ENCODE data around the gene SCAMP4. TPM values are rescaled to one million over a fixed set of nuclear protein-coding genes. Genes with fewer than 3 reads are reported as not detected.
A peak's percentile ranks its signal among the peaks of the same experiment; 100 is the strongest.
"Not testable (repeated sequence)": the region's sequence is repeated elsewhere in the genome, so short reads cannot be mapped to it uniquely, and the experiment has no call there.

Gene SCAMP4
- total RNA-seq, 2 experiments from 2014 or later: 31.0 to 35.0 TPM

GRCh38 chr19:1863328-1863637, 41.9 kb upstream of the SCAMP4 start, which contains the start of gene KLF16:
KLF16 (minus strand) TSS chr19:1863579; CDS start chr19:1863497, 82 bp downstream.
- Mint-ChIP-seq H3K27ac (peak within 1 kb of the TSS; percentile 91), H3K9me3 (no peaks in the 10 kb centered on the region), H3K4me1 (peaks cover 24% of the 10 kb centered on the region), H3K36me3 (peaks cover 11% of the 10 kb centered on the region), H3K4me3 (peak within 1 kb of the TSS; percentile 91), H3K27me3 (no peaks in the 10 kb centered on the region)
- DNase-seq: no peak

- Mint-ChIP-seq H3K4me3 (peak overlapping the region; percentile 80), H3K4me1 (peaks cover 20% of the 10 kb centered on the region), H3K27me3 (no peaks in the 10 kb centered on the region), H3K9me3 (no peaks in the 10 kb centered on the region), H3K27ac (peak overlapping the region; percentile 88), H3K36me3 (peaks cover 13% of the 10 kb centered on the region)
- DNase-seq: peak; percentile 97
Observed at GRCh38 chr19:1863638-1864479, 41.3 kb upstream of the SCAMP4 start.

- peak overlapping the region; percentile 88 for H3K27ac Mint-ChIP-seq
- H3K9me3 Mint-ChIP-seq: no peaks in the 10 kb centered on the region
Observed at GRCh38 chr19:1864480-1865171, 40.6 kb upstream of the SCAMP4 start.

GRCh38 chr19:1865172-1866010, 39.8 kb upstream of the SCAMP4 start:
- no peak for DNase-seq
- Mint-ChIP-seq H3K36me3 (peaks cover 14% of the 10 kb centered on the region), H3K27ac (peak overlapping the region; percentile 88), H3K27me3 (no peaks in the 10 kb centered on the region), H3K4me3 (peak overlapping the region; percentile 80), H3K4me1 (peaks cover 20% of the 10 kb centered on the region), H3K9me3 (no peaks in the 10 kb centered on the region)

More at GRCh38 chr19:1864480-1865171, 40.6 kb upstream of the SCAMP4 start:
- Mint-ChIP-seq H3K27me3 (no peaks in the 10 kb centered on the region), H3K36me3 (peaks cover 14% of the 10 kb centered on the region), H3K4me3 (peak overlapping the region; percentile 80), H3K4me1 (peaks cover 20% of the 10 kb centered on the region)
- DNase-seq: peak; percentile 78

GRCh38 chr19:1866693-1867348, 38.4 kb upstream of the SCAMP4 start:
- peaks cover 13% of the 10 kb centered on the region for H3K4me1 Mint-ChIP-seq
- no peaks in the 10 kb centered on the region for H3K9me3 Mint-ChIP-seq
- no peaks in the 10 kb centered on the region for H3K27me3 Mint-ChIP-seq
- peaks cover 13% of the 10 kb centered on the region for H3K36me3 Mint-ChIP-seq
- no peak overlapping the region for H3K4me3 Mint-ChIP-seq
- no peak overlapping the region for H3K27ac Mint-ChIP-seq
- no peak for DNase-seq

- H3K27ac Mint-ChIP-seq: peak overlapping the region; percentile 8
- H3K36me3 Mint-ChIP-seq: peaks cover 11% of the 10 kb centered on the region
- no peaks in the 10 kb centered on the region for H3K27me3 Mint-ChIP-seq
- peaks cover 13% of the 10 kb centered on the region for H3K4me1 Mint-ChIP-seq
- H3K9me3 Mint-ChIP-seq: no peaks in the 10 kb centered on the region
- no peak for DNase-seq
- no peak overlapping the region for H3K4me3 Mint-ChIP-seq
Observed at GRCh38 chr19:1867349-1867724, 37.9 kb upstream of the SCAMP4 start.

GRCh38 chr19:1868971-1869370, 36.2 kb upstream of the SCAMP4 start:
- no peak overlapping the region for H3K27ac Mint-ChIP-seq
- H3K27me3 Mint-ChIP-seq: no peaks in the 10 kb centered on the region
- H3K36me3 Mint-ChIP-seq: peaks cover 11% of the 10 kb centered on the region
- no peak overlapping the region for H3K4me3 Mint-ChIP-seq
- no peak for DNase-seq
- peaks cover 18% of the 10 kb centered on the region for H3K4me1 Mint-ChIP-seq
- no peaks in the 10 kb centered on the region for H3K9me3 Mint-ChIP-seq

- H3K4me1 Mint-ChIP-seq: peaks cover 26% of the 10 kb centered on the region
- peaks cover 27% of the 10 kb centered on the region for H3K36me3 Mint-ChIP-seq
Observed at GRCh38 chr19:1871140-1871597, 34.0 kb upstream of the SCAMP4 start.

GRCh38 chr19:1871630-1872029, 33.6 kb upstream of the SCAMP4 start:
- Mint-ChIP-seq H3K36me3 (peaks cover 27% of the 10 kb centered on the region), H3K4me3 (no peak overlapping the region), H3K27ac (no peak overlapping the region), H3K4me1 (peaks cover 29% of the 10 kb centered on the region), H3K9me3 (no peaks in the 10 kb centered on the region), H3K27me3 (peaks cover 6% of the 10 kb centered on the region)
- DNase-seq: no peak

More at GRCh38 chr19:1871140-1871597, 34.0 kb upstream of the SCAMP4 start:
- H3K4me3 Mint-ChIP-seq: no peak overlapping the region
- no peaks in the 10 kb centered on the region for H3K9me3 Mint-ChIP-seq
- H3K27ac Mint-ChIP-seq: no peak overlapping the region
- no peak for DNase-seq
- peaks cover 3% of the 10 kb centered on the region for H3K27me3 Mint-ChIP-seq

GRCh38 chr19:1872807-1873523, 32.2 kb upstream of the SCAMP4 start:
- Mint-ChIP-seq H3K4me1 (peaks cover 26% of the 10 kb centered on the region), H3K27me3 (peaks cover 6% of the 10 kb centered on the region), H3K4me3 (no peak overlapping the region), H3K9me3 (no peaks in the 10 kb centered on the region), H3K27ac (no peak overlapping the region), H3K36me3 (peaks cover 22% of the 10 kb centered on the region)
- no peak for DNase-seq

GRCh38 chr19:1873524-1874473, 31.4 kb upstream of the SCAMP4 start:
- H3K4me3 Mint-ChIP-seq: peak overlapping the region; percentile 100
- peaks cover 22% of the 10 kb centered on the region for H3K36me3 Mint-ChIP-seq

GRCh38 chr19:1874554-1875185, 30.5 kb upstream of the SCAMP4 start:
- no peaks in the 10 kb centered on the region for H3K9me3 Mint-ChIP-seq
- H3K36me3 Mint-ChIP-seq: peaks cover 20% of the 10 kb centered on the region
- peaks cover 18% of the 10 kb centered on the region for H3K4me1 Mint-ChIP-seq
- H3K27ac Mint-ChIP-seq: peak overlapping the region; percentile 99
- peak overlapping the region; percentile 100 for H3K4me3 Mint-ChIP-seq
- DNase-seq: no peak
- peaks cover 6% of the 10 kb centered on the region for H3K27me3 Mint-ChIP-seq

More at GRCh38 chr19:1873524-1874473, 31.4 kb upstream of the SCAMP4 start:
- Mint-ChIP-seq H3K27me3 (peaks cover 6% of the 10 kb centered on the region), H3K9me3 (no peaks in the 10 kb centered on the region), H3K27ac (peak overlapping the region; percentile 99), H3K4me1 (peaks cover 23% of the 10 kb centered on the region)
- DNase-seq: no peak

GRCh38 chr19:1875265-1875645, 29.9 kb upstream of the SCAMP4 start:
- peak overlapping the region; percentile 100 for H3K4me3 Mint-ChIP-seq
- H3K9me3 Mint-ChIP-seq, H3K27me3 Mint-ChIP-seq: not testable (repeated sequence)

More at GRCh38 chr19:1875265-1875645, 29.9 kb upstream of the SCAMP4 start:
- Mint-ChIP-seq H3K36me3 (peaks cover 20% of the 10 kb centered on the region), H3K4me1 (peaks cover 16% of the 10 kb centered on the region), H3K27ac (peak overlapping the region; percentile 99)
- DNase-seq: not testable (repeated sequence)
